Liver (tissue), 9 donors: ENCODE data around the gene TNN. TPM values are rescaled to one million over a fixed set of nuclear protein-coding genes. Genes with fewer than 3 reads are reported as not detected.

Source experiments
- DNase-seq: peaks from one replicate; pipeline ENCODE4 v3.0.0-alpha.2; 2017; ENCODE audit warnings: low spot score
- H3K27ac ChIP-seq, 2 donors: one replicate each; pipeline ENCODE4 v1.7.0; 2013; ENCODE audit warnings: inconsistent platforms in 2 of 2, low read length in 2 of 2, control low read depth in 1 of 2, low read depth in 1 of 2, mild to moderate bottlenecking in 1 of 2
- H3K27me3 ChIP-seq, 4 donors: one replicate each; pipeline versions ENCODE4 v1.6.1 to v1.7.0; 2013; ENCODE audit warnings: low read length in 3 of 4, inconsistent platforms in 1 of 4, mild to moderate bottlenecking in 1 of 4, moderate library complexity in 1 of 4; ENCODE audit not compliant: control insufficient read depth in 4 of 4, insufficient read depth in 4 of 4
- H3K36me3 ChIP-seq, 4 donors: one replicate each; pipeline versions ENCODE4 v1.6.1 to v1.7.0; 2013; ENCODE audit warnings: low read length in 3 of 4, mild to moderate bottlenecking in 3 of 4, low read depth in 1 of 4, moderate library complexity in 1 of 4; ENCODE audit not compliant: control insufficient read depth in 4 of 4, insufficient read depth in 3 of 4
- H3K4me1 ChIP-seq, 4 donors: one replicate each; pipeline versions ENCODE4 v1.6.1 to v1.7.0; 2013; ENCODE audit warnings: low read length in 3 of 4, mild to moderate bottlenecking in 3 of 4, moderate library complexity in 1 of 4; ENCODE audit not compliant: control insufficient read depth in 4 of 4, insufficient read depth in 4 of 4
- H3K4me3 ChIP-seq, 3 donors: one replicate each; pipeline versions ENCODE4 v1.6.1 to v1.7.0; 2013; ENCODE audit warnings: low read length in 3 of 3, control low read depth in 1 of 3, low read depth in 1 of 3, mild to moderate bottlenecking in 1 of 3
- H3K9ac ChIP-seq, 2 donors: one replicate each; pipeline ENCODE4 v1.7.0; 2013; ENCODE audit warnings: low read length in 2 of 2, mild to moderate bottlenecking in 2 of 2, moderate library complexity in 2 of 2, control low read depth in 1 of 2, low read depth in 1 of 2
- H3K9me3 ChIP-seq, 4 donors: one replicate each; pipeline versions ENCODE4 v1.6.1 to v1.7.0; 2013; ENCODE audit warnings: low read length in 3 of 4; ENCODE audit not compliant: control insufficient read depth in 4 of 4
- ATF3 ChIP-seq: IDR thresholded peaks from 2 replicates; pipeline ENCODE4 v1.6.1; 2016; ENCODE audit warnings: antibody characterized with exemption
- CTCF ChIP-seq: fragments of 150-350 bp; IDR thresholded peaks from 2 replicates; pipeline ENCODE4 v1.5.1; 2017; ENCODE audit warnings: improper control_type of control experiment, low read depth, low read length; ENCODE audit not compliant: missing input control
- EGR1 ChIP-seq, 2 donors: IDR thresholded peaks; 2 replicates each; pipeline ENCODE4 v1.6.1; 2016 to 2018; ENCODE audit warnings: antibody characterized with exemption in 2 of 2, low read depth in 2 of 2
- FOXA1 ChIP-seq: IDR thresholded peaks from 2 replicates; pipeline ENCODE4 v1.6.1; 2016; ENCODE audit warnings: antibody characterized with exemption
- FOXA2 ChIP-seq: IDR thresholded peaks from 2 replicates; pipeline ENCODE4 v1.6.1; 2016; ENCODE audit warnings: antibody characterized with exemption
- GABPA ChIP-seq, 2 donors: IDR thresholded peaks in 1 of 2; conservative IDR thresholded peaks in 1 of 2; 2 replicates each; pipeline ENCODE4 v1.6.1; 2016; ENCODE audit warnings: antibody characterized with exemption in 2 of 2, mild to moderate bottlenecking in 1 of 2, moderate library complexity in 1 of 2
- HNF4A ChIP-seq, 2 donors: conservative IDR thresholded peaks; 2 replicates each; pipeline ENCODE4 v1.6.1; 2016; ENCODE audit warnings: antibody characterized with exemption in 2 of 2, mild to moderate bottlenecking in 2 of 2
- HNF4G ChIP-seq: IDR thresholded peaks from 2 replicates; pipeline ENCODE4 v1.6.1; 2016; ENCODE audit warnings: antibody characterized with exemption
- JUND ChIP-seq, 2 donors: IDR thresholded peaks; 2 replicates each; pipeline ENCODE4 v1.6.1; 2016; ENCODE audit warnings: antibody characterized with exemption in 2 of 2
- NR2F2 ChIP-seq: IDR thresholded peaks from 2 replicates; pipeline ENCODE4 v1.6.1; 2016; ENCODE audit warnings: antibody characterized with exemption
- RAD21 ChIP-seq, 2 donors: IDR thresholded peaks; 2 replicates each; pipeline ENCODE4 v1.6.1; 2016; ENCODE audit warnings: antibody characterized with exemption in 2 of 2, mild to moderate bottlenecking in 2 of 2
- REST ChIP-seq: IDR thresholded peaks from 2 replicates; pipeline ENCODE4 v1.6.1; 2016; ENCODE audit warnings: antibody characterized with exemption, mild to moderate bottlenecking
- RXRA ChIP-seq, 2 donors: IDR thresholded peaks; 2 replicates each; pipeline ENCODE4 v1.6.1; 2017 to 2018; ENCODE audit warnings: antibody characterized with exemption in 2 of 2, mild to moderate bottlenecking in 1 of 2
- SP1 ChIP-seq: IDR thresholded peaks from 2 replicates; pipeline ENCODE4 v1.6.1; 2018; ENCODE audit warnings: antibody characterized with exemption, mild to moderate bottlenecking
- TAF1 ChIP-seq: conservative IDR thresholded peaks from 2 replicates; pipeline ENCODE4 v1.6.1; 2016; ENCODE audit warnings: antibody characterized with exemption, mild to moderate bottlenecking
- YY1 ChIP-seq: IDR thresholded peaks from 2 replicates; pipeline ENCODE4 v1.6.1; 2016; ENCODE audit warnings: antibody characterized with exemption, mild to moderate bottlenecking
- ZBTB33 ChIP-seq: IDR thresholded peaks from 2 replicates; pipeline ENCODE4 v1.6.1; 2016; ENCODE audit warnings: antibody characterized with exemption
- WGBS: extraction: QIAGEN DNeasy Blood & Tissue Kit; methylation state at CpG from one replicate; pipeline ENCODE4 v1.1.7; 2013; 5-methylcytosine and 5-hydroxymethylcytosine counted together
- polyA plus RNA-seq, 2 donors: library from polyadenylated mRNA; stranded (reverse) in 1 of 2; unstranded in 1 of 2; fragments of 200-250 nt in 1 of 2; fragments of >200 nt in 1 of 2; fragmentation: Nextera tagmentation in 1 of 2; extraction: Ambion mirVana in 1 of 2; gene quantifications; one replicate each; pipeline versions ENCODE4 v1.2.1 to v1.2.3, GENCODE V29; 2013 to 2015
- total RNA-seq, 2 donors: library from RNA; depleted of rRNA; stranded (reverse); fragments of >200 nt; gene quantifications; one replicate each; pipeline ENCODE4 v1.2.3, GENCODE V29; 2014
- TF ChIP-seq, protein P1 (sequence below): IDR thresholded peaks from 2 replicates; pipeline ENCODE4 v1.6.1; 2016; ENCODE audit warnings: antibody characterized with exemption
- donor health status: healthy.
- donor health status: healthy.
- donor health status: healthy.
- donor health status: healthy.
- donor health status: healthy.

TNN gene
- total and polyA plus RNA-seq, 4 donors: 0.11 to 1.8 (median 0.80) TPM

DNA sequence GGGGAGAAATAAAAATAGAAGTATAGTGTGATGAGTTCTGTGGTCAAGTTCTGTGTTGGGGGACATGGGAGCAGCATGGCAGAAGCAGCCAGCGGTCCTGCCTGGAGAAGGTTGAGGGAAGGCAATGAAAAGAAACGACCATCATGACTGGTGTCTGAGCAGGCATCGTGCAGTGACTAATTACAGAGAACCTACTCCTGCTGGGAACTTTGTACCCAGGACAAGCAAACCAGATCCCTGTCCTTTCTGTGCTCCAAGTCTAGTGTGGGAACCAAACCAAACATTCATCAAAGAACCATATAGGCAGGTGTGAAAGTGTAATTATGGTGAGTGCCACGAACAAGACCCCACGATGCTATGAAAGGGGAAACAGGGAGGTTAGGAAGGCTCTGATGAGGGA lies 99.1 kb downstream of the TNN start:
- no peak overlapping the region for H3K27ac ChIP-seq
- H3K4me1 ChIP-seq: peaks cover 0 to 12% (median 4%) of the 10 kb centered on the region in 4 donors
- no peaks in the 10 kb centered on the region for H3K9me3 ChIP-seq
- DNase-seq: no peak
- peaks cover 7 to 39% (median 24%) of the 10 kb centered on the region in 4 donors for H3K36me3 ChIP-seq
- TF ChIP-seq GABPA (IDR thresholded peaks at IDR 0.05 in 1 of 2, conservative IDR thresholded peaks at IDR 0.05 in 1 of 2): no peak
- no peak for TF ChIP-seq FOXA2
- no peak for TF ChIP-seq REST
- no peak for TF ChIP-seq ZBTB33
- no peak for TF ChIP-seq TAF1
- no peak for TF ChIP-seq HNF4A (conservative IDR thresholded peaks at IDR 0.05)
- no peak for TF ChIP-seq EGR1 (IDR thresholded peaks at IDR 0.05; ENCODE audit: low read depth in 2 of 2)
- TF ChIP-seq JUND (IDR thresholded peaks at IDR 0.05): no peak
- TF ChIP-seq NR2F2: no peak
- TF ChIP-seq, protein P1, sequence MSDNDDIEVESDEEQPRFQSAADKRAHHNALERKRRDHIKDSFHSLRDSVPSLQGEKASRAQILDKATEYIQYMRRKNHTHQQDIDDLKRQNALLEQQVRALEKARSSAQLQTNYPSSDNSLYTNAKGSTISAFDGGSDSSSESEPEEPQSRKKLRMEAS: no peak
- TF ChIP-seq ATF3: no peak
- TF ChIP-seq HNF4G: no peak
- TF ChIP-seq RAD21 (IDR thresholded peaks at IDR 0.05): no peak
- no peak overlapping the region for H3K9ac ChIP-seq
- 92% methylated on average over 5 of the region's 5 CpGs for WGBS
- no peak overlapping the region for H3K4me3 ChIP-seq
- H3K27me3 ChIP-seq: no peaks in the 10 kb centered on the region

GRCh38 chr1:175167861-175168260 lies 100.2 kb downstream of the TNN start:
- no peak overlapping the region for H3K4me3 ChIP-seq
- no peaks in the 10 kb centered on the region for H3K9me3 ChIP-seq
- DNase-seq: no peak
- H3K9ac ChIP-seq: no peak overlapping the region
- no peaks in the 10 kb centered on the region for H3K27me3 ChIP-seq
- H3K27ac ChIP-seq: no peak overlapping the region
- 94% methylated on average over 2 of the region's 2 CpGs for WGBS
- H3K4me1 ChIP-seq: peaks cover 0 to 12% (median 4%) of the 10 kb centered on the region in 4 donors
- peaks cover 7 to 35% (median 22%) of the 10 kb centered on the region in 4 donors for H3K36me3 ChIP-seq
- TF ChIP-seq HNF4A (conservative IDR thresholded peaks at IDR 0.05) (no peak), EGR1 (IDR thresholded peaks at IDR 0.05; ENCODE audit: low read depth in 2 of 2) (no peak), FOXA2 (no peak), REST (no peak), TAF1 (no peak), GABPA (IDR thresholded peaks at IDR 0.05 in 1 of 2, conservative IDR thresholded peaks at IDR 0.05 in 1 of 2) (no peak), ZBTB33 (no peak), RXRA (IDR thresholded peaks at IDR 0.05) (no peak), YY1 (no peak), NR2F2 (no peak), FOXA1 (no peak), CTCF (no peak), HNF4G (no peak), RAD21 (IDR thresholded peaks at IDR 0.05) (no peak), SP1 (no peak)
- TF ChIP-seq, protein P1: no peak
